K562 (cell line): ENCODE results near the gene DNAJB4. TPM values are rescaled to one million over a fixed set of nuclear protein-coding genes. Genes with fewer than 3 reads are reported as not detected.
A peak's percentile ranks its signal among the peaks of the same experiment; 100 is the strongest.

Source experiments
- ASH1L ChIP-seq: fragments of 450-650 bp; IDR thresholded peaks from 2 replicates; pipeline ENCODE4 v1.6.1; 2018; ENCODE audit warnings: borderline replicate concordance, mild to moderate bottlenecking, low read depth; ENCODE audit not compliant: partially characterized antibody
- C11orf30 ChIP-seq: fragments of 450-650 bp; IDR thresholded peaks from 2 replicates; pipeline ENCODE4 v1.6.1; 2016; ENCODE audit warnings: low read depth, mild to moderate bottlenecking
- GATA2 ChIP-seq: sonication (generic); formaldehyde crosslinking; IDR thresholded peaks from 2 replicates; pipeline ENCODE4 v1.4.0; 2020; ENCODE audit warnings: mild to moderate bottlenecking, missing genetic modification reagents
- MAFF ChIP-seq: IDR thresholded peaks from 2 replicates; pipeline ENCODE4 v1.6.1; 2012; ENCODE audit warnings: low read length, improper control_type of control experiment
- MAFG ChIP-seq: fragments of 450-650 bp; conservative IDR thresholded peaks from 2 replicates; pipeline ENCODE4 v1.6.1; 2016; ENCODE audit warnings: missing genetic modification characterization, missing compliant biosample characterization
- MAFK ChIP-seq: IDR thresholded peaks from 2 replicates; pipeline ENCODE4 v1.6.1; 2011; ENCODE audit warnings: low read length, improper control_type of control experiment
- TGIF2 ChIP-seq: sonication (generic); formaldehyde crosslinking; IDR thresholded peaks from 2 replicates; pipeline ENCODE4 v1.8.1; 2022; ENCODE audit warnings: mild to moderate bottlenecking, missing genetic modification reagents, moderate library complexity
- ZBTB34 ChIP-seq: fragments of 250-450 bp; sonication (Bioruptor Pico); IDR thresholded peaks from 2 replicates; pipeline ENCODE4 v1.8.0; 2021; ENCODE audit warnings: mild to moderate bottlenecking, moderate library complexity
- ZNF766 ChIP-seq: fragments of 200-800 bp; sonication (Bioruptor generic); conservative IDR thresholded peaks from 2 replicates; pipeline ENCODE4 v1.6.1; 2016; ENCODE audit warnings: missing genetic modification characterization, missing compliant biosample characterization
- polyA plus RNA-seq, 8 experiments: library from polyadenylated mRNA; depleted of rRNA in 4 of 8; stranded (reverse) in 5 of 8; unstranded in 3 of 8; fragments of >200 nt; fragmentation: Nextera tagmentation in 2 of 8; fragmentation: Illumina TruSeq in 1 of 8; extraction: Ambion mirVana in 2 of 8; extraction: Trizol in 1 of 8; gene quantifications; 2 replicates each; pipeline versions ENCODE4 v1.2.1 to v1.2.3, GENCODE V29; 2011 to 2014; ENCODE audit warnings: inconsistent platforms in 1 of 8, missing spikeins in 1 of 8
- total RNA-seq, 7 experiments: library from RNA; depleted of rRNA in 6 of 7; stranded (reverse); fragments of >200 nt in 6 of 7; fragmentation: Illumina TruSeq in 2 of 7; extraction: Trizol in 2 of 7; gene quantifications; 2 replicates each; pipeline versions ENCODE4 v1.2.1 to v1.2.3, GENCODE V29; 2011 to 2021; ENCODE audit warnings: low replicate concordance in 1 of 7
- TF ChIP-seq, protein P1 (sequence below): fragments of 250-450 bp; sonication (Bioruptor Pico); IDR thresholded peaks from 2 replicates; pipeline ENCODE4 v1.4.0; 2020; ENCODE audit warnings: mild to moderate bottlenecking, moderate library complexity, borderline replicate concordance

DNAJB4 gene
- total and polyA plus RNA-seq, 9 of the 15 experiments (the other 6 are each of a cell fraction or from before 2014, with no cell fraction given) = 8.5 to 27.7 (median 19.8) TPM

DNA sequence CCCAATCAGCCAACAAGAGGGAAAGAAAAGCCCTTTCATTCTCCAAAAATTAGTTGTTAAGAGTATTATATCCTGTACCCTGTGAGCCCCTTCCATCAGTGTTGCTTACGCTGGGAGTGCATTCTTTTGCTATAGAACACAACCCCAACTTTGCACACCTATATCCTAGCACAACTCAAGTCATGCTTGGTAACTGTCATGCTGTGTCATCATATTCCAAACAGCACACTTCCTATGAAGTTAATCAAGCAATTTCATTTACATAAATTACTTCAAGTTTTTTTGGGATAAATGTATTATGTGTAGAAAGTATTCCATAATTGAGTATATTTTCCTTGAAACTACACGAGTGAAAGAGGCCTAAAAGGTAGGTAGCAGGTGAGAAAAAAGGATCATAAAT is 45.9 kb upstream of the DNAJB4 start (continued):
- TF ChIP-seq, protein P1, sequence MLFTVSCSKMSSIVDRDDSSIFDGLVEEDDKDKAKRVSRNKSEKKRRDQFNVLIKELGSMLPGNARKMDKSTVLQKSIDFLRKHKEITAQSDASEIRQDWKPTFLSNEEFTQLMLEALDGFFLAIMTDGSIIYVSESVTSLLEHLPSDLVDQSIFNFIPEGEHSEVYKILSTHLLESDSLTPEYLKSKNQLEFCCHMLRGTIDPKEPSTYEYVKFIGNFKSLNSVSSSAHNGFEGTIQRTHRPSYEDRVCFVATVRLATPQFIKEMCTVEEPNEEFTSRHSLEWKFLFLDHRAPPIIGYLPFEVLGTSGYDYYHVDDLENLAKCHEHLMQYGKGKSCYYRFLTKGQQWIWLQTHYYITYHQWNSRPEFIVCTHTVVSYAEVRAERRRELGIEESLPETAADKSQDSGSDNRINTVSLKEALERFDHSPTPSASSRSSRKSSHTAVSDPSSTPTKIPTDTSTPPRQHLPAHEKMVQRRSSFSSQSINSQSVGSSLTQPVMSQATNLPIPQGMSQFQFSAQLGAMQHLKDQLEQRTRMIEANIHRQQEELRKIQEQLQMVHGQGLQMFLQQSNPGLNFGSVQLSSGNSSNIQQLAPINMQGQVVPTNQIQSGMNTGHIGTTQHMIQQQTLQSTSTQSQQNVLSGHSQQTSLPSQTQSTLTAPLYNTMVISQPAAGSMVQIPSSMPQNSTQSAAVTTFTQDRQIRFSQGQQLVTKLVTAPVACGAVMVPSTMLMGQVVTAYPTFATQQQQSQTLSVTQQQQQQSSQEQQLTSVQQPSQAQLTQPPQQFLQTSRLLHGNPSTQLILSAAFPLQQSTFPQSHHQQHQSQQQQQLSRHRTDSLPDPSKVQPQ = no peak
- TF ChIP-seq TGIF2 (CRISPR knock-in tag) = no peak
- TF ChIP-seq MAFG = peak; percentile 53
- TF ChIP-seq MAFK = peak; percentile 29; the same call in 1 of the 2 replicates
- no peak for TF ChIP-seq ASH1L
- peak; percentile 66 for TF ChIP-seq C11orf30
- TF ChIP-seq ZNF766 (CRISPR knock-in tag) = no peak
- TF ChIP-seq MAFF = peak; percentile 27; the same call in 1 of the 2 replicates
- no peak for TF ChIP-seq ZBTB34 (CRISPR knock-in tag)
- no peak for TF ChIP-seq GATA2
- TF ChIP-seq, all 486 proteins: peak for 5
